Measurements from ENCODE around the gene COMMD1. TPM values are rescaled to one million over a fixed set of nuclear protein-coding genes. Genes with fewer than 3 reads are reported as not detected.

The COMMD1 gene
- total RNA-seq, 2 experiments from 2014 or later, result 11.5 to 13.2 TPM

- CTCF ChIA-PET, result no interaction called here
Measured at GRCh38 chr2:62071760-62072680, 166.5 kb downstream of the COMMD1 start.

DNA sequence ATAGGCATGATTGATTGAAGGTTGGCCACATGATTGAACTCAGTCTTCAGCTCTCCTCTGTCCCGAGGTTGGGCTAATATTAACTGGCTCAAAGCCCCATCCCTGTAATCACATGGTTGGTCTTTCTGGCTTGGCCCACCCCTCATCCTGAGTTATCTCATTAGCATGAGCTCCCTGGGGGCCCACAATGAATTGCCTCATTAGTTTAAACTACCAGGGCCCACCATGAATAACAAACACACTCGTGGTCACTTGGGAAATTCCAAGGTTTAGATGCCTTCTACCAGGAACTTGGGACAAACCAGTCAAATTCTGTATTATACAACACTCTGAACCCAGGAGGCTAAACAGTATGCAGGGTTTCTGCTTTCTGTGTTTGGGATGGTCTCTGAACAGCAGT lies 168.8 kb downstream of the COMMD1 start:
- no peak overlapping the region for H3K4me3 Mint-ChIP-seq
- Histone ChIP-seq H3K9me3 (ENCODE audit: control insufficient read depth in 1 of 2, insufficient read depth in 1 of 2, low read length in 2 of 2) (peaks cover 0 to 7% of the 10 kb centered on the region in 2 experiments), H3K27me3 (ENCODE audit: control insufficient read depth in 1 of 2, insufficient read depth in 2 of 2, low read length in 2 of 2) (no peaks in the 10 kb centered on the region), H3K27ac (ENCODE audit: low read depth in 1 of 2, low read length in 2 of 2) (no peak overlapping the region), H3K36me3 (ENCODE audit: insufficient read depth, low read length) (no peaks in the 10 kb centered on the region), H3K4me3 (ENCODE audit: low read length) (no peak overlapping the region), H3K4me1 (ENCODE audit: insufficient read depth, low read length) (no peaks in the 10 kb centered on the region)
- no peak for TF ChIP-seq CTCF (IDR thresholded peaks at IDR 0.05)
- peaks cover 4% of the 10 kb centered on the region for H3K9me3 Mint-ChIP-seq
- peaks cover 34% of the 10 kb centered on the region for H3K36me3 Mint-ChIP-seq (ENCODE audit: low read depth)
- POLR2A ChIA-PET, result no interaction called here
- no peak for DNase-seq
- CTCF ChIA-PET, result interaction anchor here (0.7 to 1.0 kb wide), 2 partner anchors 66 to 323 kb away, joined by 3 to 4 read pairs; no protein-coding TSS in a partner anchor
- H3K27me3 Mint-ChIP-seq, result no peaks in the 10 kb centered on the region
- intact Hi-C loops (cut with DNase I, micrococcal nuclease), result no loop called here
- H3K4me1 Mint-ChIP-seq (ENCODE audit: low read depth), result no peaks in the 10 kb centered on the region
- no peak overlapping the region for H3K27ac Mint-ChIP-seq
- ATAC-seq (ENCODE audit: poor library complexity), result no peak

More at GRCh38 chr2:62071760-62072680, 166.5 kb downstream of the COMMD1 start:
- no peak for ATAC-seq (ENCODE audit: poor library complexity)
- H3K36me3 Mint-ChIP-seq (ENCODE audit: low read depth), result peaks cover 52% of the 10 kb centered on the region
- Histone ChIP-seq H3K27me3 (ENCODE audit: control insufficient read depth in 1 of 2, insufficient read depth in 2 of 2, low read length in 2 of 2) (no peaks in the 10 kb centered on the region), H3K36me3 (ENCODE audit: insufficient read depth, low read length) (no peaks in the 10 kb centered on the region), H3K9me3 (ENCODE audit: control insufficient read depth in 1 of 2, insufficient read depth in 1 of 2, low read length in 2 of 2) (peaks cover 0 to 7% of the 10 kb centered on the region in 2 experiments), H3K27ac (ENCODE audit: low read depth in 1 of 2, low read length in 2 of 2) (no peak overlapping the region), H3K4me1 (ENCODE audit: insufficient read depth, low read length) (no peaks in the 10 kb centered on the region), H3K4me3 (ENCODE audit: low read length) (no peak overlapping the region)
- intact Hi-C loops (cut with DNase I, micrococcal nuclease), result no loop called here
- no peak overlapping the region for H3K27ac Mint-ChIP-seq
- H3K27me3 Mint-ChIP-seq, result no peaks in the 10 kb centered on the region
- no peaks in the 10 kb centered on the region for H3K4me1 Mint-ChIP-seq (ENCODE audit: low read depth)
- no peak for DNase-seq
- TF ChIP-seq CTCF (IDR thresholded peaks at IDR 0.05), result no peak
- H3K9me3 Mint-ChIP-seq, result peaks cover 4% of the 10 kb centered on the region
- POLR2A ChIA-PET, result no interaction called here
- no peak overlapping the region for H3K4me3 Mint-ChIP-seq

GRCh38 chr2:62076980-62077638 lies 171.6 kb downstream of the COMMD1 start:
- POLR2A ChIA-PET, result no interaction called here
- no peaks in the 10 kb centered on the region for H3K27me3 Mint-ChIP-seq
- DNase-seq, result no peak
- H3K4me1 Mint-ChIP-seq (ENCODE audit: low read depth), result no peaks in the 10 kb centered on the region
- CTCF ChIA-PET, result no interaction called here
- H3K4me1 ChIP-seq (ENCODE audit: insufficient read depth, low read length), result no peaks in the 10 kb centered on the region
- no peaks in the 10 kb centered on the region for H3K36me3 ChIP-seq (ENCODE audit: insufficient read depth, low read length)
- H3K9me3 Mint-ChIP-seq, result no peaks in the 10 kb centered on the region
- intact Hi-C loops (cut with DNase I, micrococcal nuclease), result no loop called here
- no peak overlapping the region for H3K4me3 ChIP-seq (ENCODE audit: low read length)
- H3K9me3 ChIP-seq (ENCODE audit: control insufficient read depth in 1 of 2, insufficient read depth in 1 of 2, low read length in 2 of 2), result peaks cover 0 to 7% of the 10 kb centered on the region in 2 experiments
- TF ChIP-seq CTCF (IDR thresholded peaks at IDR 0.05), result no peak
- no peak for ATAC-seq (ENCODE audit: poor library complexity)
- peaks cover 14% of the 10 kb centered on the region for H3K36me3 Mint-ChIP-seq (ENCODE audit: low read depth)
- H3K27me3 ChIP-seq (ENCODE audit: control insufficient read depth in 1 of 2, insufficient read depth in 2 of 2, low read length in 2 of 2), result no peaks in the 10 kb centered on the region
- no peak overlapping the region for H3K4me3 Mint-ChIP-seq
- no peak overlapping the region for H3K27ac ChIP-seq (ENCODE audit: low read depth in 1 of 2, low read length in 2 of 2)
- H3K27ac Mint-ChIP-seq, result no peak overlapping the region
